HepG2 (cell line): ENCODE results near the gene ELF1. TPM values are rescaled to one million over a fixed set of nuclear protein-coding genes. Genes with fewer than 3 reads are reported as not detected.

Source experiments
- ATF7-NPFF ChIP-seq: sonication (generic); formaldehyde crosslinking; IDR thresholded peaks from 2 replicates; pipeline ENCODE4 v1.8.1; 2023; ENCODE audit warnings: mild to moderate bottlenecking, low read depth, missing genetic modification reagents, moderate library complexity
- FOSL1 ChIP-seq: sonication (generic); formaldehyde crosslinking; IDR thresholded peaks from 2 replicates; pipeline ENCODE4 v1.9.0; 2021; ENCODE audit warnings: missing genetic modification reagents, borderline replicate concordance
- NCOA2 ChIP-seq: sonication (generic); formaldehyde crosslinking; IDR thresholded peaks from 2 replicates; pipeline ENCODE4 v1.8.0; 2022; ENCODE audit warnings: inconsistent platforms
- SOX6 ChIP-seq, 2 experiments: fragments of 450-650 bp in 1 of 2; sonication (generic) in 1 of 2; formaldehyde crosslinking in 1 of 2; IDR thresholded peaks; 2 replicates each; pipeline versions ENCODE4 v1.4.0 to v1.6.1; 2017 to 2020; ENCODE audit warnings: antibody characterized with exemption in 1 of 2, mild to moderate bottlenecking in 1 of 2, missing genetic modification reagents in 1 of 2
- TCF7 ChIP-seq: sonication (generic); IDR thresholded peaks from 2 replicates; pipeline ENCODE4 v1.6.1; 2016; ENCODE audit warnings: antibody characterized with exemption, low read depth
- TCF7L2 ChIP-seq: IDR thresholded peaks from 2 replicates; pipeline ENCODE4 v1.6.1; 2011; ENCODE audit warnings: mild to moderate bottlenecking, low read depth, low read length, moderate library complexity
- TMF1 ChIP-seq: sonication (generic); formaldehyde crosslinking; IDR thresholded peaks from 2 replicates; pipeline ENCODE4 v1.8.1; 2022; ENCODE audit warnings: low read depth, missing genetic modification reagents
- ZFX ChIP-seq: sonication (generic); formaldehyde crosslinking; IDR thresholded peaks from 2 replicates; pipeline ENCODE4 v1.4.0; 2020; ENCODE audit warnings: mild to moderate bottlenecking, low read depth, missing genetic modification reagents, moderate library complexity
- ZMYM3 ChIP-seq: sonication (generic); formaldehyde crosslinking; IDR thresholded peaks from 2 replicates; pipeline ENCODE4 v1.5.1; 2020; ENCODE audit warnings: mild to moderate bottlenecking, missing genetic modification reagents
- ZMYM4 ChIP-seq: sonication (generic); formaldehyde crosslinking; IDR thresholded peaks from 2 replicates; pipeline ENCODE4 v1.8.1; 2023; ENCODE audit warnings: mild to moderate bottlenecking, missing genetic modification reagents
- ZNF652 ChIP-seq: IDR thresholded peaks from 2 replicates; pipeline ENCODE4 v1.6.1; 2016; ENCODE audit warnings: low read depth, borderline replicate concordance
- ZSCAN21 ChIP-seq: sonication (generic); formaldehyde crosslinking; IDR thresholded peaks from 2 replicates; pipeline ENCODE4 v1.8.0; 2022; ENCODE audit warnings: mild to moderate bottlenecking, missing genetic modification reagents, moderate library complexity, borderline replicate concordance
- polyA plus RNA-seq, 8 experiments: library from polyadenylated mRNA; depleted of rRNA in 3 of 8; stranded (reverse) in 7 of 8; unstranded in 1 of 8; fragments of >200 nt; fragmentation: Illumina TruSeq in 4 of 8; extraction: Trizol in 4 of 8; gene quantifications; 2 replicates each; pipeline versions ENCODE4 v1.2.1 to v1.2.3, GENCODE V29; 2011 to 2016; ENCODE audit warnings: low read depth in 4 of 8, missing spikeins in 1 of 8, mixed read lengths in 1 of 8; ENCODE audit not compliant: insufficient read depth in 1 of 8
- total RNA-seq, 5 experiments: library from RNA; depleted of rRNA; stranded (reverse); fragments of >200 nt; fragmentation: Illumina TruSeq; extraction: Trizol; gene quantifications; 2 replicates each; pipeline ENCODE4 v1.2.3, GENCODE V29; 2016; ENCODE audit warnings: low read depth in 1 of 5
- TF ChIP-seq, protein P1 (sequence below): IDR thresholded peaks from 2 replicates; pipeline ENCODE4 v1.4.0; 2020; ENCODE audit warnings: mild to moderate bottlenecking, missing genetic modification reagents
- TF ChIP-seq, protein P2 (sequence below): sonication (generic); formaldehyde crosslinking; conservative IDR thresholded peaks from 2 replicates; pipeline ENCODE4 v1.8.1; 2023; ENCODE audit warnings: missing genetic modification reagents
- TF ChIP-seq, protein P3 (sequence below): sonication (generic); formaldehyde crosslinking; IDR thresholded peaks from 2 replicates; pipeline ENCODE4 v1.5.0; 2020; ENCODE audit warnings: mild to moderate bottlenecking, missing genetic modification reagents
- TF ChIP-seq, protein P4 (sequence below): IDR thresholded peaks from 2 replicates; pipeline ENCODE4 v1.6.1; 2016; ENCODE audit warnings: missing biosample characterization, missing genetic modification reagents, low read depth
- TF ChIP-seq, protein P5 (sequence below): IDR thresholded peaks from 2 replicates; pipeline ENCODE4 v1.6.1; 2012; ENCODE audit warnings: inconsistent platforms

ELF1 gene
- total and polyA plus RNA-seq, 2 of the 13 experiments (the other 11 are each of a cell fraction or from before 2014, with no cell fraction given) = 24.6 to 71.5 TPM

DNA sequence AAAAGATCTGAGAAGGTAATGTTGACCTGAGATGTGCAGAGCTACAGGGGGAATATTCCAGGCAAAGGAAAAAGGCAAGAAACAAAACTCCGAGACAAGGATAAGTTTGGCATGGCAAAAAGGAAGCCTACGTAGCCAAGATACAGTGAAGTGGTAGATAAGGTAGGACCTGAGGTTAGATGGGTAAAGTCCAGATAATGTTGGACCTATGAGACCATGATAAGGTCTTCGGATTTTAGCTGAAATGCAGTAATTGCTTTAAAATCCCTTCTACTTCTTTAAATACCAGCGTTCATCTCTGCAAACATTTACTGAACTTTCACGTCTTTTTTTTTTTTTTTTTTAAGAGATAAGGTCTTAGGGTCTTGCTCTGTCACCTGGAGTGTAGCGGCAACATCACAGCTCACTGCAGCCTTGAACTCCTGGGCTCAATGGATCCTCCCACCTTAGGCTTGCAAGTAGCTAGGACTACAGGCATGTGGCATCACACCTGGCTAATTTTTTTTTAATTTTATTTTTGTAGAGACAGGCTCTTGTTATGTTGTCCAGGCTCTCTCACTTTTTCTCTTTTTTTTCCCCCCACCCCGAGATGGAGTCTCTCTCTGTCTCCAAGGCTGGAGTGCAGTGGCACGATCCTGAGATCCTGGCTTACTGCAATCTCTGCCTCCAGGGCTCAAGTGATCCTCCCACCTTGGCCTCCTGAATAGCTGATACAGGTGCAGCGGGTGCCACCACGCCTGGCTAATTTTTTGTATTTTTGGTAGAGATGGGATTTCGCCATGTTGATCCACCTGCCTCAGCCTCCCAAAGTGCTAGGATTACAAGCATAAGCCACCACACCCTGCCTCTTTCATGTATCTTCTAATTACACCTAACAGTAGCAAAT is 38.0 kb upstream of the ELF1 start (continued):
- TF ChIP-seq, protein P1, sequence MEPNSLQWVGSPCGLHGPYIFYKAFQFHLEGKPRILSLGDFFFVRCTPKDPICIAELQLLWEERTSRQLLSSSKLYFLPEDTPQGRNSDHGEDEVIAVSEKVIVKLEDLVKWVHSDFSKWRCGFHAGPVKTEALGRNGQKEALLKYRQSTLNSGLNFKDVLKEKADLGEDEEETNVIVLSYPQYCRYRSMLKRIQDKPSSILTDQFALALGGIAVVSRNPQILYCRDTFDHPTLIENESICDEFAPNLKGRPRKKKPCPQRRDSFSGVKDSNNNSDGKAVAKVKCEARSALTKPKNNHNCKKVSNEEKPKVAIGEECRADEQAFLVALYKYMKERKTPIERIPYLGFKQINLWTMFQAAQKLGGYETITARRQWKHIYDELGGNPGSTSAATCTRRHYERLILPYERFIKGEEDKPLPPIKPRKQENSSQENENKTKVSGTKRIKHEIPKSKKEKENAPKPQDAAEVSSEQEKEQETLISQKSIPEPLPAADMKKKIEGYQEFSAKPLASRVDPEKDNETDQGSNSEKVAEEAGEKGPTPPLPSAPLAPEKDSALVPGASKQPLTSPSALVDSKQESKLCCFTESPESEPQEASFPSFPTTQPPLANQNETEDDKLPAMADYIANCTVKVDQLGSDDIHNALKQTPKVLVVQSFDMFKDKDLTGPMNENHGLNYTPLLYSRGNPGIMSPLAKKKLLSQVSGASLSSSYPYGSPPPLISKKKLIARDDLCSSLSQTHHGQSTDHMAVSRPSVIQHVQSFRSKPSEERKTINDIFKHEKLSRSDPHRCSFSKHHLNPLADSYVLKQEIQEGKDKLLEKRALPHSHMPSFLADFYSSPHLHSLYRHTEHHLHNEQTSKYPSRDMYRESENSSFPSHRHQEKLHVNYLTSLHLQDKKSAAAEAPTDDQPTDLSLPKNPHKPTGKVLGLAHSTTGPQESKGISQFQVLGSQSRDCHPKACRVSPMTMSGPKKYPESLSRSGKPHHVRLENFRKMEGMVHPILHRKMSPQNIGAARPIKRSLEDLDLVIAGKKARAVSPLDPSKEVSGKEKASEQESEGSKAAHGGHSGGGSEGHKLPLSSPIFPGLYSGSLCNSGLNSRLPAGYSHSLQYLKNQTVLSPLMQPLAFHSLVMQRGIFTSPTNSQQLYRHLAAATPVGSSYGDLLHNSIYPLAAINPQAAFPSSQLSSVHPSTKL (CRISPR knock-in tag) = peak; percentile 41; the same call in 1 of the 2 replicates
- peak; percentile 68; the same call in 1 of the 2 replicates for TF ChIP-seq TCF7L2
- no peak for TF ChIP-seq ATF7-NPFF (CRISPR knock-in tag)
- 0 out of 2 replicates have a peak, but pooled peaks have one; percentile 24 for TF ChIP-seq ZMYM3
- TF ChIP-seq ZNF652 = no peak
- TF ChIP-seq NCOA2 (CRISPR knock-in tag) = peak; percentile 64; the same call in 1 of the 2 replicates
- peak; percentile 24; the same call in 1 of the 2 replicates for TF ChIP-seq ZMYM4 (CRISPR knock-in tag)
- TF ChIP-seq, protein P2, sequence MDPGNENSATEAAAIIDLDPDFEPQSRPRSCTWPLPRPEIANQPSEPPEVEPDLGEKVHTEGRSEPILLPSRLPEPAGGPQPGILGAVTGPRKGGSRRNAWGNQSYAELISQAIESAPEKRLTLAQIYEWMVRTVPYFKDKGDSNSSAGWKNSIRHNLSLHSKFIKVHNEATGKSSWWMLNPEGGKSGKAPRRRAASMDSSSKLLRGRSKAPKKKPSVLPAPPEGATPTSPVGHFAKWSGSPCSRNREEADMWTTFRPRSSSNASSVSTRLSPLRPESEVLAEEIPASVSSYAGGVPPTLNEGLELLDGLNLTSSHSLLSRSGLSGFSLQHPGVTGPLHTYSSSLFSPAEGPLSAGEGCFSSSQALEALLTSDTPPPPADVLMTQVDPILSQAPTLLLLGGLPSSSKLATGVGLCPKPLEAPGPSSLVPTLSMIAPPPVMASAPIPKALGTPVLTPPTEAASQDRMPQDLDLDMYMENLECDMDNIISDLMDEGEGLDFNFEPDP (CRISPR knock-in tag) = 0 out of 2 replicates have a peak, but pooled peaks have one; percentile 40
- TF ChIP-seq FOSL1 (CRISPR knock-in tag) = no peak
- no peak for TF ChIP-seq TMF1 (CRISPR knock-in tag)
- no peak for TF ChIP-seq ZSCAN21 (CRISPR knock-in tag)
- TF ChIP-seq, protein P3, sequence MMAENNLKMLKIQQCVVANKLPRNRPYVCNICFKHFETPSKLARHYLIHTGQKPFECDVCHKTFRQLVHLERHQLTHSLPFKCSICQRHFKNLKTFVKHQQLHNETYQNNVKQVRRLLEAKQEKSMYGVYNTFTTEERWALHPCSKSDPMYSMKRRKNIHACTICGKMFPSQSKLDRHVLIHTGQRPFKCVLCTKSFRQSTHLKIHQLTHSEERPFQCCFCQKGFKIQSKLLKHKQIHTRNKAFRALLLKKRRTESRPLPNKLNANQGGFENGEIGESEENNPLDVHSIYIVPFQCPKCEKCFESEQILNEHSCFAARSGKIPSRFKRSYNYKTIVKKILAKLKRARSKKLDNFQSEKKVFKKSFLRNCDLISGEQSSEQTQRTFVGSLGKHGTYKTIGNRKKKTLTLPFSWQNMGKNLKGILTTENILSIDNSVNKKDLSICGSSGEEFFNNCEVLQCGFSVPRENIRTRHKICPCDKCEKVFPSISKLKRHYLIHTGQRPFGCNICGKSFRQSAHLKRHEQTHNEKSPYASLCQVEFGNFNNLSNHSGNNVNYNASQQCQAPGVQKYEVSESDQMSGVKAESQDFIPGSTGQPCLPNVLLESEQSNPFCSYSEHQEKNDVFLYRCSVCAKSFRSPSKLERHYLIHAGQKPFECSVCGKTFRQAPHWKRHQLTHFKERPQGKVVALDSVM (CRISPR knock-in tag) = peak; percentile 87
- TF ChIP-seq, protein P4, sequence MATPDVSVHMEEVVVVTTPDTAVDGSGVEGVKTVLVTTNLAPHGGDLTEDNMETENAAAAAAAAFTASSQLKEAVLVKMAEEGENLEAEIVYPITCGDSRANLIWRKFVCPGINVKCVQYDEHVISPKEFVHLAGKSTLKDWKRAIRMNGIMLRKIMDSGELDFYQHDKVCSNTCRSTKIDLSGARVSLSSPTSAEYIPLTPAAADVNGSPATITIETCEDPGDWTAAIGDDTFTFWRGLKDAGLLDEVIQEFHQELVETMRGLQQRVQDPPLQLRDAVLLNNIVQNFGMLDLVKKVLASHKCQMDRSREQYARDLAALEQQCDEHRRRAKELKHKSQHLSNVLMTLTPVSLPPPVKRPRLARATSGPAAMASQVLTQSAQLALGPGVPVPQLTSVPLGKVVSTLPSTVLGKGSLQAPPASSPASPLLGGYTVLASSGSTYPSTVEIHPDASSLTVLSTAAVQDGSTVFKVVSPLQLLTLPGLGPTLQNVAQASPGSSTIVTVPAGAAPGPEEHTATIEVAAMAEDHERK (CRISPR knock-in tag) = no peak
- peak; percentile 82 for TF ChIP-seq TCF7
- TF ChIP-seq SOX6 (IDR thresholded peaks at IDR 0.05) = no peak
- peak; percentile 51; the same call in 1 of the 2 replicates for TF ChIP-seq SOX6 (CRISPR knock-in tag; IDR thresholded peaks at IDR 0.05)
- TF ChIP-seq ZFX (CRISPR knock-in tag) = no peak
- TF ChIP-seq, protein P5, sequence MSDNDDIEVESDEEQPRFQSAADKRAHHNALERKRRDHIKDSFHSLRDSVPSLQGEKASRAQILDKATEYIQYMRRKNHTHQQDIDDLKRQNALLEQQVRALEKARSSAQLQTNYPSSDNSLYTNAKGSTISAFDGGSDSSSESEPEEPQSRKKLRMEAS = peak; percentile 33; the same call in 1 of the 2 replicates
